GM12892 (cell line): ENCODE results near the gene CCDC47. TPM values are rescaled to one million over a fixed set of nuclear protein-coding genes. Genes with fewer than 3 reads are reported as not detected.

Experiments
- DNase-seq: peaks from one replicate; pipeline ENCODE4 v3.0.0; 2011; ENCODE audit not compliant: insufficient read length
- FAIRE-seq: peaks from 2 replicates; lab custom pipeline; 2011; peaks lifted over from hg19 to GRCh38; lab: Jason Lieb, UNC
- POLR2A ChIP-seq: IDR thresholded peaks from 2 replicates; pipeline ENCODE4 v1.6.1; 2011; ENCODE audit warnings: low read depth, low read length, control low read depth
- POLR2AphosphoS5 ChIP-seq: IDR thresholded peaks from 2 replicates; pipeline ENCODE4 v1.6.1; 2011; ENCODE audit warnings: low read depth, low read length, control low read depth
- TAF1 ChIP-seq: IDR thresholded peaks from 2 replicates; pipeline ENCODE4 v1.6.1; 2011; ENCODE audit warnings: low read depth, mild to moderate bottlenecking, control low read depth, low read length, borderline replicate concordance
- polyA plus RNA-seq: library from polyadenylated mRNA; unstranded; fragments of >200 nt; gene quantifications from one replicate; pipeline ENCODE4 v1.2.1, GENCODE V29; 2012; ENCODE audit warnings: missing spikeins, inconsistent platforms; ENCODE audit not compliant: missing spikeins

The CCDC47 gene
- polyA plus RNA-seq = 51.5 TPM

- FAIRE-seq = peak; percentile 98
- TF ChIP-seq TAF1 (peak; percentile 75; the same call in 1 of the 2 replicates), POLR2A (peak; percentile 98), POLR2AphosphoS5 (peak; percentile 61)
- peak; percentile 89 for DNase-seq
Observed at GRCh38 chr17:63773272-63774140, at the start of gene CCDC47. TSS of gene CCDC47 (minus strand) at chr17:63773597. CDS start at chr17:63766175, 7,422 bp downstream.

GRCh38 chr17:63822537-63822936 lies 49.1 kb upstream of the CCDC47 start:
- no peak for TF ChIP-seq POLR2A
- TF ChIP-seq TAF1 = no peak
- no peak for TF ChIP-seq POLR2AphosphoS5
- DNase-seq = no peak
- no peak for FAIRE-seq

- no peak for DNase-seq
- no peak for FAIRE-seq
- TF ChIP-seq POLR2AphosphoS5 (peak; percentile 12; the same call in 1 of the 2 replicates), POLR2A (no peak)
Observed at GRCh38 chr17:63821804-63822203, 48.4 kb upstream of the CCDC47 start.

DNA sequence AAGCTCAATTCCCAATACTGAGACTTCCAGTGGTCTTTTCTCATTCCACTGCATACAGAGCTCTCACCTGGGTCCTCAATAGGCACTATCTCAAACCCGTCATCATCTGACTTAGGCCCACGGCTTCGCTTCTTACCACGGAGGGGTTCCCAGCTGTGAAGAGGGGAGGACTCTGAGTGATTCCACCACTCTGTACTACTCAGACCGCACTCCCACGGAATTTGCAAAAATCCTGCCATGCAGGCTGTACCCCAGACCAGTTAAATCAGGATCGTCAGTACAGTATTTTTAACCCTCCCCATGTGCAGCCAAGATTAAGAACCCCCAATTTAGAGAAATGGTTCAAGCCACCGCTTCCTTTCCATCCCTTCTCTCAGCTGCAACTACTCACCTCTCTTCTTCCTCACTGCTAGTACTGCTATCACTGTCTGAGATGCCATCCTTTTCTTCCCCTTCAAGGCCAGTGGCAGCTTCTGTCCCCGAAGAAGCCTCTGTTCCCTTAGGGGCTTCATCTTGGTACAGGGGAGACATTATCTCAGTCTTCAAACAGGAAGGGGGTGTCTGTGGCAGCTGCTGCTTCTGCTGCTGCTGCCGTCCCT lies 47.7 kb upstream of the CCDC47 start:
- FAIRE-seq (no peak), DNase-seq (no peak)
- TF ChIP-seq POLR2AphosphoS5 (peak; percentile 5; the same call in 1 of the 2 replicates), POLR2A (no peak)

GRCh38 chr17:63819585-63820537 lies 46.5 kb upstream of the CCDC47 start:
- DNase-seq (no peak), FAIRE-seq (no peak)
- no peak for TF ChIP-seq POLR2A
- no peak for TF ChIP-seq TAF1
- no peak for TF ChIP-seq POLR2AphosphoS5

DNA sequence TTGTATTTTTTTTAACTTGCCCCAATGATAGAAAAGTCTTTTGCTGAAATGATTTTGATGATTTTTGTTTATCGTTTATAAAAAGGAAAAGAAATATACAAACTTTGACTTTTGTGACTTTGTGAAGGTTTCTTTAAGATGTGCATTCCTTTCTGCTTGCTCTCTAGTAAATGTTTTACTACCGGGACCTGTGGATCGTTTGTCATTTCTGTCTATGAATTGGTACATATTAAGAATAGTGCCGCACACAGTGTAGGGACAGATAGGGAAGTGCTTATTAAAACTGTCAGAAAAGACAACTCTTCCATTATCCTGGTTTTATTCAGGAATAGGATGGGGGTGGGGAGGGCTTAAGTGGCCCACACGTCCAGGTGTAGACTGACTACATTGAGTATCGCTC lies 45.7 kb upstream of the CCDC47 start:
- FAIRE-seq (no peak), DNase-seq (no peak)
- TF ChIP-seq POLR2A = no peak
- no peak for TF ChIP-seq TAF1
- TF ChIP-seq POLR2AphosphoS5 = no peak; the same call in 1 of the 2 replicates

DNA sequence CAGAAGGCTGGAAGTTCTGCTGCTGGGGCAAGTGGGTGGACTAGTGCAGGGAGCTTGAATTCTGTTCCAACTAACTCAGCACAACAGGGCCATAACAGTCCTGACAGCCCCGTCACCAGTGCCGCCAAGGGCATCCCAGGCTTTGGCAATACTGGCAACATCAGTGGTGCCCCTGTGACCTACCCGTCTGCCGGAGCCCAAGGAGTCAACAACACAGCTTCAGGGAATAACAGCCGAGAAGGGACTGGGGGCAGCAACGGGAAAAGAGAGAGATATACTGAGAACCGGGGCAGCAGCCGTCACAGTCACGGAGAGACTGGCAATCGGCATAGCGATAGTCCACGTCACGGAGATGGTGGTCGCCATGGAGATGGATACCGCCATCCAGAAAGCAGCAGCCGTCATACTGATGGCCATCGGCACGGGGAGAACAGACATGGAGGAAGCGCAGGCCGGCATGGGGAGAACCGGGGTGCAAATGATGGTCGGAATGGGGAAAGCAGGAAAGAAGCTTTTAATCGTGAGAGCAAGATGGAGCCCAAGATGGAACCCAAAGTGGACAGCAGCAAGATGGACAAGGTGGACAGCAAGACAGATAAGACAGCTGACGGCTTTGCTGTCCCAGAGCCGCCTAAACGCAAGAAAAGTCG lies 44.5 kb upstream of the CCDC47 start:
- no peak for DNase-seq
- TF ChIP-seq POLR2AphosphoS5 = no peak
- TF ChIP-seq TAF1 = no peak
- no peak; the same call in 1 of the 2 replicates for TF ChIP-seq POLR2A
- no peak for FAIRE-seq

DNA sequence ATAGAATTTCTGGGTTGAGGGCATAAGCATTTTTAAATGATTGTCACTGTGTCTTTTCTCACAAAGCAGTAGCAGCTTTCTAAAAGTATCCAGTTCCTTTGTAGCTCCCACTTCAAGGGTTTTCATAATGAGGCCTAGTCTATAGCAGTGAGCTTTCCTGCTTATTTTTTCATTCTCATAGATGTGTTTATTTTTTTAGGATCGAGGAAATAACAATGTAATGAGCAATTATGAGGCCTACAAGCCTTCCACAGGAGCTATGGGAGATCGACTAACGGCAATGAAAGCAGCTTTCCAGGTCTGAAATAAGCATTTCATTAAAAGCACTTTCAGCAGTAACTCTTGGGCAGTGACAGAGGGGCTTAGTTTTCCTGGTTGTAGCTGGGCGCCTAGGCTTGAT lies 43.3 kb upstream of the CCDC47 start:
- no peak for FAIRE-seq
- TF ChIP-seq TAF1 (no peak), POLR2AphosphoS5 (no peak), POLR2A (no peak)
- no peak for DNase-seq

GRCh38 chr17:63816123-63816522 lies 42.7 kb upstream of the CCDC47 start:
- TF ChIP-seq POLR2A (no peak), POLR2AphosphoS5 (no peak), TAF1 (no peak)
- FAIRE-seq = no peak

DNA sequence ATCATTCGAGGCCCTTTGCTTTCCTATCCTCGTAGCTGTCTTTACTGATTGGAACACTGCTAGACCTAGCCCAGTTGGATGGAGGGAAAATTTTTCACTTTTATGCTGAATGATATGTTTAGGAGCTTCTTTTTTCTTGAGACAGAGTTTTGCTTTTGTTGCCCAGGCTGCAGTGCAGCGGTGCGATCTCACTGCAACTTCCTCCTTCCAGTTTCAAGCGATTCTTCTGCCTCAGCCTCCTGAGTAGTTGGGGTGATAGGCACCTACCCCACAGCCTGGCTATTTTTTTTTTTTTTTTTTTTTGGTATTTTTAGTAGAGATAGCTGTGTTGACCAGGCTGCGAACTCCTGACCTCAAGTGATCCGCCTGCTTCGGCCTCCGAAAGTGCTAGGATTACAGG lies 36.6 kb upstream of the CCDC47 start:
- no peak for TF ChIP-seq TAF1
- TF ChIP-seq POLR2AphosphoS5 = no peak
- no peak for TF ChIP-seq POLR2A
- no peak for DNase-seq
- no peak for FAIRE-seq

More at GRCh38 chr17:63816123-63816522, 42.7 kb upstream of the CCDC47 start:
- no peak for DNase-seq
